HepG2 (cell line): ENCODE results near the gene PPP1R15A. TPM values are rescaled to one million over a fixed set of nuclear protein-coding genes. Genes with fewer than 3 reads are reported as not detected.
A peak's percentile ranks its signal among the peaks of the same experiment; 100 is the strongest.

Experiments used
- ATF6 ChIP-seq: sonication (generic); formaldehyde crosslinking; conservative IDR thresholded peaks from 2 replicates; pipeline ENCODE4 v1.4.0; 2020; ENCODE audit warnings: missing genetic modification reagents
- GABPA ChIP-seq, 2 experiments: IDR thresholded peaks; 2 replicates each; pipeline ENCODE4 v1.6.1; 2011 to 2016; ENCODE audit warnings: low read depth in 2 of 2, low read length in 1 of 2, missing biosample characterization in 1 of 2, missing genetic modification characterization in 1 of 2
- GABPB1 ChIP-seq: IDR thresholded peaks from 2 replicates; pipeline ENCODE4 v1.6.1; 2016; ENCODE audit warnings: mild to moderate bottlenecking, missing genetic modification reagents, moderate library complexity, missing compliant biosample characterization
- GZF1 ChIP-seq: sonication (generic); formaldehyde crosslinking; IDR thresholded peaks from 2 replicates; pipeline ENCODE4 v1.5.1; 2020; ENCODE audit warnings: mild to moderate bottlenecking, missing genetic modification reagents
- ISL2 ChIP-seq: sonication (generic); formaldehyde crosslinking; IDR thresholded peaks from 2 replicates; pipeline ENCODE4 v1.5.0; 2020; ENCODE audit warnings: missing genetic modification reagents
- SPEN ChIP-seq: sonication (generic); formaldehyde crosslinking; IDR thresholded peaks from 2 replicates; pipeline ENCODE4 v1.5.1; 2020; ENCODE audit warnings: low read depth, mild to moderate bottlenecking, missing genetic modification reagents
- TEAD2 ChIP-seq: sonication (generic); formaldehyde crosslinking; IDR thresholded peaks from 2 replicates; pipeline ENCODE4 v1.9.0; 2021; ENCODE audit warnings: missing genetic modification reagents
- TFAP4 ChIP-seq: sonication (generic); IDR thresholded peaks from 2 replicates; pipeline ENCODE4 v1.6.1; 2016; ENCODE audit warnings: low read depth, borderline replicate concordance
- ZBTB1 ChIP-seq: sonication (generic); formaldehyde crosslinking; IDR thresholded peaks from 2 replicates; pipeline ENCODE4 v1.4.0; 2020; ENCODE audit warnings: missing genetic modification reagents, borderline replicate concordance
- ZMAT3 ChIP-seq: sonication (generic); formaldehyde crosslinking; conservative IDR thresholded peaks from 2 replicates; pipeline ENCODE4 v1.7.0; 2021; ENCODE audit warnings: missing genetic modification reagents
- ZNF142 ChIP-seq: sonication (generic); formaldehyde crosslinking; IDR thresholded peaks from 2 replicates; pipeline ENCODE4 v1.4.0; 2020; ENCODE audit warnings: missing genetic modification reagents
- ZNF44 ChIP-seq: sonication (generic); formaldehyde crosslinking; IDR thresholded peaks from 2 replicates; pipeline ENCODE4 v1.5.1; 2020; ENCODE audit warnings: mild to moderate bottlenecking, missing genetic modification reagents
- ZNF609 ChIP-seq: sonication (generic); formaldehyde crosslinking; IDR thresholded peaks from 2 replicates; pipeline ENCODE4 v1.4.0; 2020; ENCODE audit warnings: mild to moderate bottlenecking, missing genetic modification reagents, borderline replicate concordance
- ZNF644 ChIP-seq: IDR thresholded peaks from 2 replicates; pipeline ENCODE4 v1.6.1; 2016; ENCODE audit warnings: low read depth
- ZZZ3 ChIP-seq: sonication (generic); formaldehyde crosslinking; IDR thresholded peaks from 2 replicates; pipeline ENCODE4 v1.4.0; 2020; ENCODE audit warnings: missing genetic modification reagents, mild to moderate bottlenecking, borderline replicate concordance
- polyA plus RNA-seq, 8 experiments: library from polyadenylated mRNA; depleted of rRNA in 3 of 8; stranded (reverse) in 7 of 8; unstranded in 1 of 8; fragments of >200 nt; fragmentation: Illumina TruSeq in 4 of 8; extraction: Trizol in 4 of 8; gene quantifications; 2 replicates each; pipeline versions ENCODE4 v1.2.1 to v1.2.3, GENCODE V29; 2011 to 2016; ENCODE audit warnings: low read depth in 4 of 8, missing spikeins in 1 of 8, mixed read lengths in 1 of 8; ENCODE audit not compliant: insufficient read depth in 1 of 8
- total RNA-seq, 5 experiments: library from RNA; depleted of rRNA; stranded (reverse); fragments of >200 nt; fragmentation: Illumina TruSeq; extraction: Trizol; gene quantifications; 2 replicates each; pipeline ENCODE4 v1.2.3, GENCODE V29; 2016; ENCODE audit warnings: low read depth in 1 of 5

The PPP1R15A gene
- total and polyA plus RNA-seq, 2 of the 13 experiments (the other 11 are each of a cell fraction or from before 2014, with no cell fraction given) = 15.6 to 18.5 TPM

DNA sequence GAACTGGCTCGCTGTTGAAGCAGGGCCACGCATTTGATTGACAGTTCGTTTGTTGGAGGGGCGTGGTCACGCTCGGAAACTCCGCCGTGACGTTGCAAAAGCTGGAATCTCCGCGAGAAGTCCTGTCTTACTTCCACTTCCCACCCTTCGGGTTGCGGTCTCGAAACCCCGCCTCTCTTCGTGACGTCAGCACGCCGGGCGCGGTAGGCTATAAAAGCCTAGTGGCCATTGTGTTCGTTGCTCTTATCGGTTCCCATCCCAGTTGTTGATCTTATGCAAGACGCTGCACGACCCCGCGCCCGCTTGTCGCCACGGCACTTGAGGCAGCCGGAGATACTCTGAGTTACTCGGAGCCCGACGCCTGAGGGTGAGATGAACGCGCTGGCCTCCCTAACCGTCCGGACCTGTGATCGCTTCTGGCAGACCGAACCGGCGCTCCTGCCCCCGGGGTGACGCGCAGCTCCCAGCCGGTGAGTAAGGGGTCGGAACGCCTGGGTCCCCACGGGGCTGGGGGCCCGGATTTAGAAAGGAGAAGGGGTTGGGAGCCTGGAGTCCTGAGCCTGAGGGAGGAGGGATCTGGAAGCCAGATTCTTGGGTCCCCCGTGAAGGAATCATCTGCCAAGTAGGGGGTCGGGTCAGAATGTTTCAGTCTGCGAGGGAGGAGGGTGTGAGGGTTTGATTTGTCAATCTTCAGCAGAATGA, at the start of gene PPP1R15A (continued):
- TF ChIP-seq ISL2 (CRISPR knock-in tag) (no peak), TFAP4 (no peak; the same call in 1 of the 2 replicates), ZNF609 (peak; percentile 13; the same call in 1 of the 2 replicates), GABPA (IDR thresholded peaks at IDR 0.05; ENCODE audit: low read depth, low read length) (no peak), GABPA (CRISPR knock-in tag; IDR thresholded peaks at IDR 0.05; ENCODE audit: low read depth) (peak; percentile 39; the same call in 1 of the 2 replicates), ZMAT3 (CRISPR knock-in tag) (peak; percentile 86), GZF1 (CRISPR knock-in tag) (no peak), ZNF44 (CRISPR knock-in tag) (peak; percentile 92; the same call in 1 of the 2 replicates), ZNF142 (CRISPR knock-in tag) (no peak), ATF6 (CRISPR knock-in tag) (no peak), ZNF644 (no peak), ZBTB1 (CRISPR knock-in tag) (no peak), GABPB1 (CRISPR knock-in tag) (peak; percentile 61), TEAD2 (CRISPR knock-in tag) (no peak), ZZZ3 (CRISPR knock-in tag) (no peak; the same call in 1 of the 2 replicates), SPEN (CRISPR knock-in tag) (peak; percentile 37; the same call in 1 of the 2 replicates)
